Osteocyte (in vitro differentiated cells): ENCODE results near the gene PSAT1. TPM values are rescaled to one million over a fixed set of nuclear protein-coding genes. Genes with fewer than 3 reads are reported as not detected.

Experiments used
- DNase-seq: peaks from one replicate; pipeline ENCODE4 v3.0.0; 2021; ENCODE audit warnings: mixed read lengths; ENCODE audit not compliant: unreplicated experiment; ENCODE audit errors: extremely low spot score
- H3K27ac Mint-ChIP-seq: one replicate; pipeline ENCODE4 v1.8.0; 2021; ENCODE audit warnings: mild to moderate bottlenecking, mixed read lengths; ENCODE audit not compliant: unreplicated experiment
- H3K27me3 Mint-ChIP-seq: one replicate; pipeline ENCODE4 v1.8.0; 2021; ENCODE audit warnings: mixed read lengths; ENCODE audit not compliant: unreplicated experiment
- H3K36me3 Mint-ChIP-seq: one replicate; pipeline ENCODE4 v1.8.0; 2021; ENCODE audit warnings: mixed read lengths; ENCODE audit not compliant: unreplicated experiment
- H3K4me1 Mint-ChIP-seq: one replicate; pipeline ENCODE4 v1.8.0; 2021; ENCODE audit warnings: mixed read lengths; ENCODE audit not compliant: unreplicated experiment
- H3K4me3 Mint-ChIP-seq: one replicate; pipeline ENCODE4 v1.8.0; 2021; ENCODE audit warnings: mild to moderate bottlenecking, moderate library complexity, mixed read lengths; ENCODE audit not compliant: unreplicated experiment
- H3K9me3 Mint-ChIP-seq: one replicate; pipeline ENCODE4 v1.8.0; 2021; ENCODE audit warnings: mixed read lengths; ENCODE audit not compliant: unreplicated experiment
- CTCF ChIP-seq: fragments of 200-600 bp; sonication (generic); IDR thresholded peaks from 2 replicates; pipeline ENCODE4 v1.5.0; 2021; ENCODE audit warnings: antibody characterized with exemption, mild to moderate bottlenecking, moderate library complexity
- total RNA-seq: library from RNA; stranded (reverse); gene quantifications from 2 replicates; pipeline ENCODE4 v1.2.1, GENCODE V29; 2021

The PSAT1 gene
- total RNA-seq, 1 donor from 2014 or later: 171 TPM

- no peak for TF ChIP-seq CTCF
- H3K9me3 Mint-ChIP-seq: no peaks in the 10 kb centered on the region
- DNase-seq: no peak
- H3K27ac Mint-ChIP-seq: no peak overlapping the region
- no peak overlapping the region for H3K4me3 Mint-ChIP-seq
- peaks cover 5% of the 10 kb centered on the region for H3K27me3 Mint-ChIP-seq
- peaks cover 10% of the 10 kb centered on the region for H3K4me1 Mint-ChIP-seq
- H3K36me3 Mint-ChIP-seq: no peaks in the 10 kb centered on the region
These were observed 10.8 kb upstream of the PSAT1 start for GRCh38 chr9:78286125-78286524.

GRCh38 chr9:78286946-78287388 lies 10.0 kb upstream of the PSAT1 start:
- DNase-seq: no peak
- Mint-ChIP-seq H3K4me3 (no peak overlapping the region), H3K9me3 (no peaks in the 10 kb centered on the region), H3K36me3 (no peaks in the 10 kb centered on the region), H3K27me3 (peaks cover 5% of the 10 kb centered on the region), H3K27ac (no peak overlapping the region), H3K4me1 (peaks cover 2% of the 10 kb centered on the region)
- TF ChIP-seq CTCF: no peak

- Mint-ChIP-seq H3K4me1 (no peaks in the 10 kb centered on the region), H3K4me3 (no peak overlapping the region), H3K9me3 (no peaks in the 10 kb centered on the region), H3K27me3 (peaks cover 5% of the 10 kb centered on the region), H3K36me3 (no peaks in the 10 kb centered on the region), H3K27ac (no peak overlapping the region)
- no peak for DNase-seq
- TF ChIP-seq CTCF: no peak
These were observed 8.6 kb upstream of the PSAT1 start for GRCh38 chr9:78288214-78288892.

- no peak for TF ChIP-seq CTCF
- no peak overlapping the region for H3K27ac Mint-ChIP-seq
- no peaks in the 10 kb centered on the region for H3K9me3 Mint-ChIP-seq
- no peaks in the 10 kb centered on the region for H3K36me3 Mint-ChIP-seq
- DNase-seq: no peak
- H3K4me3 Mint-ChIP-seq: no peak overlapping the region
- H3K4me1 Mint-ChIP-seq: no peaks in the 10 kb centered on the region
- peaks cover 5% of the 10 kb centered on the region for H3K27me3 Mint-ChIP-seq
These were observed 7.5 kb upstream of the PSAT1 start for GRCh38 chr9:78289474-78289873.

- TF ChIP-seq CTCF: no peak
- H3K27me3 Mint-ChIP-seq: peaks cover 3% of the 10 kb centered on the region
- no peak for DNase-seq
- no peaks in the 10 kb centered on the region for H3K36me3 Mint-ChIP-seq
- no peak overlapping the region for H3K4me3 Mint-ChIP-seq
- no peak overlapping the region for H3K27ac Mint-ChIP-seq
- no peaks in the 10 kb centered on the region for H3K9me3 Mint-ChIP-seq
- H3K4me1 Mint-ChIP-seq: peaks cover 9% of the 10 kb centered on the region
These were observed 5.5 kb upstream of the PSAT1 start for GRCh38 chr9:78291240-78291925.
